WI38 (cell line): Measurements from ENCODE around the gene INPP4B.

Experiments used
- H3K4me3 ChIP-seq: 2 replicates; pipeline ENCODE4 v1.5.1; 2011; ENCODE audit warnings: low read depth, mild to moderate bottlenecking, control low read depth, low read length
- CTCF ChIP-seq: IDR thresholded peaks from 2 replicates; pipeline ENCODE4 v1.5.1; 2012; ENCODE audit warnings: low read depth, mild to moderate bottlenecking, control low read depth, low read length

INPP4B gene

GRCh38 chr4:142271832-142272231 is 574.3 kb downstream of the INPP4B start:
- H3K4me3 ChIP-seq: no peak overlapping the region
- no peak for TF ChIP-seq CTCF

- no peak for TF ChIP-seq CTCF
- no peak overlapping the region for H3K4me3 ChIP-seq
These were observed 579.0 kb downstream of the INPP4B start for GRCh38 chr4:142267101-142267500.

GRCh38 chr4:142265946-142266345 is 580.2 kb downstream of the INPP4B start:
- H3K4me3 ChIP-seq: no peak overlapping the region
- no peak for TF ChIP-seq CTCF

- no peak for TF ChIP-seq CTCF
- H3K4me3 ChIP-seq: peak overlapping the region; percentile 21; the same call in 1 of the 2 replicates
These were observed 580.6 kb downstream of the INPP4B start for GRCh38 chr4:142265536-142265935.

GRCh38 chr4:142264961-142265360 is 581.1 kb downstream of the INPP4B start:
- no peak for TF ChIP-seq CTCF
- H3K4me3 ChIP-seq: peak overlapping the region; percentile 23; the same call in 1 of the 2 replicates

GRCh38 chr4:142262956-142263355 is 583.1 kb downstream of the INPP4B start:
- no peak overlapping the region for H3K4me3 ChIP-seq
- TF ChIP-seq CTCF: no peak

GRCh38 chr4:142248946-142249345 is 597.2 kb downstream of the INPP4B start:
- no peak overlapping the region for H3K4me3 ChIP-seq
- TF ChIP-seq CTCF: no peak
